Thyroid gland (tissue), 4 donors: ENCODE measurements around the gene RNF123. TPM values are rescaled to one million over a fixed set of nuclear protein-coding genes. Genes with fewer than 3 reads are reported as not detected.

Source experiments
- DNase-seq, 2 donors: peaks; one replicate each; pipeline ENCODE4 v3.0.0-alpha.2; 2019
- H3K27ac ChIP-seq, 3 donors: fragments of 200-600 bp; sonication (generic); 1 replicate in 2 of 3; 2 replicates in 1 of 3; pipeline ENCODE4 v1.5.1; 2016 to 2019; ENCODE audit warnings: mild to moderate bottlenecking in 1 of 3, moderate library complexity in 1 of 3
- H3K27me3 ChIP-seq: fragments of 200-600 bp; sonication (generic); one replicate; pipeline ENCODE4 v1.5.1; 2019
- H3K36me3 ChIP-seq, 2 donors: fragments of 200-600 bp; sonication (generic); one replicate each; pipeline ENCODE4 v1.5.1; 2016 to 2019
- H3K4me1 ChIP-seq, 2 donors: fragments of 200-600 bp; sonication (generic); one replicate each; pipeline ENCODE4 v1.5.1; 2017 to 2019
- H3K4me3 ChIP-seq, 3 donors: fragments of 200-600 bp; sonication (generic); replicated peaks in 1 of 3; 1 replicate in 2 of 3; 2 replicates in 1 of 3; pipeline ENCODE4 v1.5.1; 2016; ENCODE audit warnings: mild to moderate bottlenecking in 1 of 3
- H3K9me3 ChIP-seq: fragments of 200-600 bp; sonication (generic); one replicate; pipeline ENCODE4 v1.5.1; 2017
- POLR2A ChIP-seq, 2 donors: fragments of 450-650 bp; IDR thresholded peaks; one replicate each; pipeline ENCODE4 v1.6.1; 2017; ENCODE audit warnings: antibody characterized with exemption in 2 of 2, mild to moderate bottlenecking in 2 of 2, moderate library complexity in 1 of 2
- WGBS, 2 donors: methylation state at CpG; one replicate each; pipeline ENCODE4 v1.1.5; 2017; 5-methylcytosine and 5-hydroxymethylcytosine counted together
- intact Hi-C: fragments of 100-400 bp; cut with DNase I; formaldehyde crosslinking; loops from one replicate; pipeline ENCODE4 v1.15.1; 2023
- total RNA-seq, 4 donors: library from RNA; depleted of rRNA; stranded (reverse); fragments of >200 nt; gene quantifications; one replicate each; pipeline ENCODE4 v1.2.3, GENCODE V29; 2016
- TF ChIP-seq, protein P1 (sequence below), 6 experiments: fragments of 200-600 bp in 3 of 6; fragments of 450-650 bp in 3 of 6; sonication (generic) in 3 of 6; IDR thresholded peaks; one replicate each; pipeline ENCODE4 v1.5.1; 2016 to 2019; ENCODE audit warnings: antibody characterized with exemption in 6 of 6, mild to moderate bottlenecking in 2 of 6, inconsistent platforms in 1 of 6, moderate library complexity in 1 of 6

The RNF123 gene
- total RNA-seq, 4 donors from 2014 or later = 25.9 to 36.8 (median 33.5) TPM

DNA sequence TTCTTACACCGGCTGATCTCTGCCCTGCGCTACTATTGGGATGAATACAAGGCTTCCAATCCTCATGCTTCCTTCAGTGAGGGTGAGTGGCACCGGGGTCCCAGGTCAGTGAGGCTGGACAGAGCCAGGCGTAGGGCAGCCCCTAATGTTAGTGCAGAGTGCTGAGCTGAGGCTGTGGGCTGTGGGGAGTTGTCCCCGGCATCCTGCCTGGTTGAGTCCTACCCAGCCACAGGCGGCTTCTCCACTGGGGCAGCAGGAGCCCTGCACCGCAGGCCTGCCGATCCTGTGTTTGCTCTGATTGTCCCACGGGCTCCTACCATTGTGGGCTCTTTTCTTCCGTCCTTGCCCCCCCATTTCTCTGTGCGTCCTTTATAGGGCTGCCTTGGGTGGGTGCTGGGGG is 13.3 kb downstream of the RNF123 start:
- H3K4me1 ChIP-seq = no peaks in the 10 kb centered on the region
- no peak overlapping the region for H3K27ac ChIP-seq
- intact Hi-C loops = loop anchor here (10.0 kb wide), 1 partner anchor 202 kb away; the partner anchor contains the start of gene MST1R
- DNase-seq = no peak
- peaks cover 12 to 39% of the 10 kb centered on the region in 2 donors for H3K36me3 ChIP-seq
- H3K9me3 ChIP-seq = no peaks in the 10 kb centered on the region
- H3K4me3 ChIP-seq = no peak overlapping the region
- no peak for TF ChIP-seq POLR2A (IDR thresholded peaks at IDR 0.05)
- TF ChIP-seq, protein P1, sequence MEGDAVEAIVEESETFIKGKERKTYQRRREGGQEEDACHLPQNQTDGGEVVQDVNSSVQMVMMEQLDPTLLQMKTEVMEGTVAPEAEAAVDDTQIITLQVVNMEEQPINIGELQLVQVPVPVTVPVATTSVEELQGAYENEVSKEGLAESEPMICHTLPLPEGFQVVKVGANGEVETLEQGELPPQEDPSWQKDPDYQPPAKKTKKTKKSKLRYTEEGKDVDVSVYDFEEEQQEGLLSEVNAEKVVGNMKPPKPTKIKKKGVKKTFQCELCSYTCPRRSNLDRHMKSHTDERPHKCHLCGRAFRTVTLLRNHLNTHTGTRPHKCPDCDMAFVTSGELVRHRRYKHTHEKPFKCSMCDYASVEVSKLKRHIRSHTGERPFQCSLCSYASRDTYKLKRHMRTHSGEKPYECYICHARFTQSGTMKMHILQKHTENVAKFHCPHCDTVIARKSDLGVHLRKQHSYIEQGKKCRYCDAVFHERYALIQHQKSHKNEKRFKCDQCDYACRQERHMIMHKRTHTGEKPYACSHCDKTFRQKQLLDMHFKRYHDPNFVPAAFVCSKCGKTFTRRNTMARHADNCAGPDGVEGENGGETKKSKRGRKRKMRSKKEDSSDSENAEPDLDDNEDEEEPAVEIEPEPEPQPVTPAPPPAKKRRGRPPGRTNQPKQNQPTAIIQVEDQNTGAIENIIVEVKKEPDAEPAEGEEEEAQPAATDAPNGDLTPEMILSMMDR (IDR thresholded peaks at IDR 0.05) = no peak
- H3K27me3 ChIP-seq = no peaks in the 10 kb centered on the region
- 90 to 97% methylated on average over 9 to 11 of the region's 11 CpGs for WGBS, 2 donors

DNA sequence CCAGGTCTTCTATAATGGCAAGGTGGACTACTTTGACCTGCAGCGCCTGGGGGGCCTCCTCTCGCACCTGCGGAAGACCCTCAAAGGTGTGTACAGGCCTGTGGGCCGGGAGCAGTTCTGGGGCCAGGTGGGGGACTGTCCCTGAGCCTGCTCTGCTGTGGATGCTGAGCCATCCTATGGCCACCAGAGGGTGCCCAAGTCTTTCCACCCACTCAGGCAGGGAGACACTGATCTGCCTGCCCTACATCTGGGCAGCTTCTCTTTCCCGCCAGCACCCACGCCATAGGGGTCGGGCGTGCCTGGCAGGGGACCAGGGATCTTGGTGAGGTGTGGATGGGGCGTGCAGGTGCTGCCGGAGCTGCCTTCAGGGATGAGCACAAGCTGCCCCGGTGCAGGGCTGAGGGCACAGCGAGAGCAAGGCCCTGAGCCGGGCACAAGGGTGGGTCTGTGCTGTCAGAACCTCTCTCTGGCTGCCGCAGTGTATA is 14.1 kb downstream of the RNF123 start:
- 59 to 100% methylated on average over 3 to 9 of the region's 14 CpGs for WGBS, 2 donors
- intact Hi-C loops = loop anchor here (10.0 kb wide), 1 partner anchor 201 kb away; the partner anchor contains the start of gene MST1R
- peak; percentile 62 to 64 for DNase-seq

DNA sequence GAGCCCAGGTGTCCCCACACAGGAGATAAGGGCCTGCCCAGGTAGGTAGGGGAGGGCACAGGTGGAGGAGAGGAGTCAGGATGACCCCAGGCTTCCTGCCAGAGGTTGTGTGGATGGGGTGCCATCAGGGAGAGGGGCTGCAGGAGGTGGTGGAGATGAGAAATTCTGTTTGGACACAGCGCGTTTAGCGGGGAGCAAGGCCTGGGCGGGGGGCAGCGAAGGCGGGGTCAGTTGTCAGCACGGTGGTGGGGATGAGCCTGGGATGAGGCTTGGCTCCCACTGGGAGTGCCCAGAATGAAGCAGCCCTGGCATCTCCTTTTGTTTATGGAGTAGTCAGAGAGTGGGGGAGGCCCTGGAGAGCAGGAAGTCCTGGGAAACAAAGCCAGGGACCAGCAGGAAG is 14.6 kb downstream of the RNF123 start:
- no peak for DNase-seq
- intact Hi-C loops = loop anchor here (10.0 kb wide), 1 partner anchor 201 kb away; the partner anchor contains the start of gene MST1R
- no peaks in the 10 kb centered on the region for H3K4me1 ChIP-seq

More for the DNA sequence above, 14.1 kb downstream of the RNF123 start:
- Histone ChIP-seq H3K36me3 (peaks cover 12 to 32% of the 10 kb centered on the region in 2 donors), H3K4me1 (no peaks in the 10 kb centered on the region), H3K27me3 (no peaks in the 10 kb centered on the region), H3K9me3 (no peaks in the 10 kb centered on the region), H3K4me3 (no peak overlapping the region), H3K27ac (no peak overlapping the region)
- TF ChIP-seq POLR2A (IDR thresholded peaks at IDR 0.05) = no peak
- TF ChIP-seq, protein P1 (IDR thresholded peaks at IDR 0.05) = peak in 5 of 6 experiments; percentile 60 to 79 (median 68)

DNA sequence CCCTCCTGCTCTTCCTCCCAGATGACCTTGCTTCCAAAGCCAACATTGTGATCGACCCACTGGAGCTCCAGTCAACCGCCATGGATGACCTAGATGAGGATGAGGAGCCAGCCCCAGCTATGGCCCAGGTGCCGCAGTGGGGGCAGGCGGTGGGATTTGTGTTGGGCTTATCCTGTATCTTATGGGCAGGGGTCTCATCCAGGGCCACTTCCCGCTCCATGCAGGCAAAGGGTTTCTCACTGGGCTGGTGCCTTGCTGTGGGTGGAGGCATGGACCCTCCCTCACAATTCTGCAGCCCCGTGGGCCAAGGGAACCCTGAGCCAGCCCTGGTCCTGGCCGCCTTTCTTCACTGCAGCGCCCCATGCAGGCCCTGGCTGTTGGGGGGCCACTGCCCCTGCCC is 15.3 kb downstream of the RNF123 start:
- Histone ChIP-seq H3K27ac (no peak overlapping the region), H3K27me3 (no peaks in the 10 kb centered on the region), H3K4me3 (no peak overlapping the region), H3K4me1 (no peaks in the 10 kb centered on the region), H3K36me3 (peaks cover 12 to 32% of the 10 kb centered on the region in 2 donors), H3K9me3 (no peaks in the 10 kb centered on the region)
- intact Hi-C loops = loop anchor here (5.0 to 10.0 kb wide), 2 partner anchors 138 to 200 kb away; partner anchors contain the start of gene MST1R
- WGBS, 2 donors = 95 to 97% methylated on average over 5 to 7 of the region's 8 CpGs
- DNase-seq = no peak
- TF ChIP-seq POLR2A (IDR thresholded peaks at IDR 0.05) = no peak
- TF ChIP-seq, protein P1 (IDR thresholded peaks at IDR 0.05) = no peak

More for the DNA sequence above, 14.6 kb downstream of the RNF123 start:
- no peak overlapping the region for H3K27ac ChIP-seq
- no peak for TF ChIP-seq POLR2A (IDR thresholded peaks at IDR 0.05)
- TF ChIP-seq, protein P1 (IDR thresholded peaks at IDR 0.05) = no peak
- peaks cover 12 to 32% of the 10 kb centered on the region in 2 donors for H3K36me3 ChIP-seq
- H3K9me3 ChIP-seq = no peaks in the 10 kb centered on the region
- WGBS, 2 donors = 92 to 97% methylated on average over 7 of the region's 7 CpGs
- H3K4me3 ChIP-seq = no peak overlapping the region
- no peaks in the 10 kb centered on the region for H3K27me3 ChIP-seq

DNA sequence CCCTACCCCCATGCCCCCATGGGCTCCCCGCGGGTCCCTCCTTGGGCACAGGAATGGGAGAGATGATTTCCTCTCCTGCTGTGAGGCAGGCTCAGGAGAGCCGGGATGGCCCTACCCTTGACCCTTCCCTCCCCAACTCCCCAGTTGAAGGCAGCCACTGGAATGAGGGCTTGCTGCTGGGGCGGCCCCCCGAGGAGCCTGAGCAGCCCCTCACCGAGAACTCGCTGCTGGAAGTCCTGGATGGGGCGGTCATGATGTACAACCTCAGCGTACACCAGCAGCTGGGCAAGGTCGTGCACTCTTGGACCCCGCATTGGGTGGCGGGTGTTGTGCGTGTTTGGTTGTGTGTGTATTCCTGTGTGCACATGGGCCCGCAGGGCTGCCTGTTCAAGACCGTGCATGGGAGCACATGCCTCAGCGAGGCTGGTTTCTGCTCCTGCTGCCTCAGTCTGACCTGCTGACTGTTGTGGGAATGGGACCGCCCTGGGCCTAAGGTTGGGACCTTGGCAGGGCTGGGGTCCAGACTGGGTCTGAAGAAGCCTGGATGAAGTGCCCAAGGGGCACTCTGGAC is 16.1 kb downstream of the RNF123 start:
- TF ChIP-seq, protein P1 (IDR thresholded peaks at IDR 0.05) = no peak
- TF ChIP-seq POLR2A (IDR thresholded peaks at IDR 0.05) = no peak
- Histone ChIP-seq H3K4me1 (no peaks in the 10 kb centered on the region), H3K4me3 (no peak overlapping the region), H3K27ac (no peak overlapping the region), H3K9me3 (no peaks in the 10 kb centered on the region), H3K27me3 (no peaks in the 10 kb centered on the region), H3K36me3 (peaks cover 12 to 27% of the 10 kb centered on the region in 2 donors)
- 90% methylated on average over 13 of the region's 17 CpGs; no CpG with 5 or more reads in 1 of the 2 donors for WGBS, 2 donors
- no peak for DNase-seq
- intact Hi-C loops = loop anchor here (5.0 to 10.0 kb wide), 2 partner anchors 137 to 199 kb away; partner anchors contain the start of gene MST1R
